HG03378 (cell line): ENCODE data around the gene TCF7L2.

Source experiments
- ATAC-seq: cut with Tn5 transposase; IDR thresholded peaks from one replicate; pipeline ENCODE4 v1.9.1; 2021; ENCODE audit warnings: mild to moderate bottlenecking, moderate library complexity; ENCODE audit not compliant: unreplicated experiment

Gene TCF7L2

GRCh38 chr10:113135025-113135424 is 185.0 kb downstream of the TCF7L2 start:
- no peak for ATAC-seq

- ATAC-seq: no peak
Observed at GRCh38 chr10:113137941-113138685, 188.1 kb downstream of the TCF7L2 start.

DNA sequence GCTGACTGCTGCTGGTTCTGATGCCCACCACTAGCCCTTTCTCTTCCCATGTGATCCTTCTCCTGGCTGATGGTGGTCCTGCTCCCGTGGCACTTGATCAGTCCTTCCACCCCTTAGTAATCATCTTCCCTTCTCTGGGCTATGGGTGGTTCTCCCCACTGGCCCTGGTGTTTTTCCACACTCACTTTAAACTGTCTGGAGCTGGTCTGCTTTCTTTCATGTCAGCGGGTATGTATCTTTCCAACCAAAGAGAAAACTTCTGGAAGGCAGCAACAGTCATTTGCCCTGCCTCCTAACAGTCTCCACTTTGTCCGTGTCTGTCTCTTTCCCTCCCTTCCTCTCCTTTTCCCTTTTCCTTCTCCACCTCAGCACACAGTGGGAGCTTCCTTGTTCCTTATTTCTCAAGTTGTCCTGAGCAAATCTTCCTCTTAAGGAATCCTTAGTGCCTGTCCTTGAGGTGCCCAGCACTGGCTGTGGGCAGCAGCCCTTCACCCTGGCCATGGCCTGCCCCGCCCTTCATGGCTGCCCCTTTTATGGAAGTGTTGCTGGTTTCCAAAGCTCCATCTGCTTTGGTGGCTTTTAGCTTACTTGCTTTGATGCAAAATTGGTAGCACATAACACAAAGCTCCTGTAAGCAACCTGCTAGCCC is 189.0 kb downstream of the TCF7L2 start:
- ATAC-seq: no peak

GRCh38 chr10:113139699-113140098 is 189.7 kb downstream of the TCF7L2 start:
- ATAC-seq: no peak

DNA sequence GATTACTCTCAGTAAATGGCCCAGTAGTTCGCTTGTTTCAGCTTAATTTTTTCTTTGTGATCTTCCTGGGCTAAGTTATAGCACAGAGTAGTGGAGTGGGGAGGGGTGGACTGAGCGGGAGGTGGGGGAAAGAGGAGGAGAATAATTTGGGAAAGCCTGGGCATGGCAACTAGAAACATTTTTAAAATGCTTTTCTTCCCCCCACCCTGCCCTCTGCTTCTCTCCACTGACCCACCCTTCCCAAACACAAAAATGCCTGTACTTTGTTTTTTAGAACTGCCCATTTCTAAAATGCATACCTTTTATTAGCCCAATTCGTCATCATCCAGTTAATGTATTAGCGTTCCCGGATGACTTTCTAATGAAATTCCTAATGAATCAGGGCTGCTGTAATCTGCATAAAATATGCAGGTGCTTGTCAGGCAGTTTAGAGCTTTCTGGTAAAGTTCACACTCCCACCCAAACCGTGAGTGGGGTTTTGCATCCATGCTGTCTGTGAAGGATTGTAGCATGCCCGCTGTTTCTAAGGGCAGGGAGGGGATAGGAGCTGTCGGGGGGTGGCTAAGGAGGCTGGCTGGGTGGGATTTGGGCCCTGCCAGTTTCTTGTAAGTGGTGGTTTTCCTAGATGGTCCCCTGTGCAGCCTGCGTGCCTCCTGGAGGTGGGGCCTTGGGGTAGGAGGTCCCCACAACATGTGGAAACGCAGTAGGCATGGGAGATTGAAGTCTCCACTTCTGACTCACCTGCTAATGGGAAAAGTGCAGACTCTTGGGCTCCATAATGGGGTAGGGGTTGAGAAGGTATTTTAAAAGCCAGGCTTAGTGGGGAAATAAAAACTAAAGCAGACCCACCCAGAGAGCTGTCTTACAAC is 190.3 kb downstream of the TCF7L2 start:
- no peak for ATAC-seq

DNA sequence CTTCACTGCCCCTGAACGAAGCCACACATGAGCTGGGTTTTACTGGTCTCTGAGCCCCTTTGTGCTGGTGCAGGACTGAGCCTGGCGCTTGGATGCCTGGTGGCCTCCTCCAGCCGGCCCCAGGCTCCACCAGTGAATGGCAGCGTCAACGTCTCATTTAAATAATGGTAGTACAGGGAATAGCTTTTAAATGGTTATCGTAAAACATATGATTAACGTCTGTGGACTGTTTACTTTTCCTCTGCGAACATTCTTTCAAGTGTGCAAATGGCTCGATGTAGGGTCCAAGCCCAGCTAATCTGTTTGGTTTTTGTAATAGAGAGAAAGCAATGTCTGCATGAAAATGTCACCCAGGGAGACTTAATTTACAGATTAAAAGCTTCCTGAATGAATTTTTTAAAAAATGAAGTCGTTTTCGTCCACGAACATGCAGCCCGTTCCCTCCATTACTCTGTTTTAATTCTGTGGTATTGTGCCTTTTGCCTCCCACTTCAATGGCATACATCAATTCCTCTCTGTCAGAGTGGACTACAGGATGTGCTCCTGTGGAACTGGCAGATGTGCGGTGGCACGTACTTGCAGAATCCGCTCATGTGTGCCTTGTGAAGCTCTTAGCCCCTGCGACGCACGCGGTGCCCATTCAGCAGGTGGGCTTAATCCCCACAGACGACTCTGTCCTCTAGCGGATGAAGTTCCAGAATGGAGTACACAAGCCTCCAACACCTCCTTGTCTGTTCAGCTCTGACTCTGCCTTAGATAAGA is 192.7 kb downstream of the TCF7L2 start:
- no peak for ATAC-seq

DNA sequence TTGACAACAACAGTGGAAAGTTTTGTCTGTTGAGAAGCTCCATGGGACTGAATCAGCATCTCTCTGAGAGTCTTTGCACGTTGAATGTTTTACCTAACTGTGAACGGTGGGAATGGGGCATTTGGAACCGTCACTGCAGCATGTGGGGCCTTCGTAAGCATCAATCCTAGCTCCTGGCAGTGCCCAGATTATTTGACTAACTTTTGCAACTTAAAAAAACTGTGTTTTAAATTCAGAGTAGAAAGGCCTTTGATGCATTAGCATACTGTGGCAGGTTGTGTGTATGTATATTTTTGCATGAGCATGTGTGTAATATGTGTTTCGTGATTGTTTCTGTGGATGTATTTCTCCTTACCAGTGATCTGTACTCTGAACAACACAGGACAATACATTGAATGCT is 194.5 kb downstream of the TCF7L2 start:
- ATAC-seq: no peak

- no peak for ATAC-seq
Observed at GRCh38 chr10:113148071-113148825, 198.2 kb downstream of the TCF7L2 start.

GRCh38 chr10:113148901-113149300 is 198.9 kb downstream of the TCF7L2 start:
- ATAC-seq: no peak

GRCh38 chr10:113149626-113150025 is 199.6 kb downstream of the TCF7L2 start:
- ATAC-seq: no peak

GRCh38 chr10:113151190-113151666 is 201.2 kb downstream of the TCF7L2 start:
- no peak for ATAC-seq

- no peak for ATAC-seq
Observed at GRCh38 chr10:113153493-113154102, 203.6 kb downstream of the TCF7L2 start.

GRCh38 chr10:113157441-113157840 is 207.4 kb downstream of the TCF7L2 start:
- no peak for ATAC-seq

DNA sequence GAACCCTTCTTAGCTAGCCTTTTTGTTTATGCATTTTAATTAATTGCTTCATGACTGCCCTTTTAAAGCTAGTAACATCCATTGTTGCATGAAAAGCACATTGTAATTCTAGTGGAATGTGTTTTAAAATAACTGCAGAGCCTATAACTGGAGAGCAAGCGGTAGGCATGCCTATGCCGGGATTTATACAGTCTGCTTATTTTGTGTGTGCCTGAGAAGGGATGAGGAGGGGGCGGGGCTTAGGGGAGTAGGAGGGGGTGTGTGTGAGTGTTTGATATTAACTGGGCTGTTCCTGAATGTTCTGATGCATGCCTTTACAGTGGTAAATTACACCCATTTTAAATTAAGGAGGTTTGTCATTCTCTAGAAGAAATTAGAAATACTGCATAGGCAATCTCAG is 208.1 kb downstream of the TCF7L2 start:
- no peak for ATAC-seq

- no peak for ATAC-seq
Observed at GRCh38 chr10:113159563-113159962, 209.5 kb downstream of the TCF7L2 start.

DNA sequence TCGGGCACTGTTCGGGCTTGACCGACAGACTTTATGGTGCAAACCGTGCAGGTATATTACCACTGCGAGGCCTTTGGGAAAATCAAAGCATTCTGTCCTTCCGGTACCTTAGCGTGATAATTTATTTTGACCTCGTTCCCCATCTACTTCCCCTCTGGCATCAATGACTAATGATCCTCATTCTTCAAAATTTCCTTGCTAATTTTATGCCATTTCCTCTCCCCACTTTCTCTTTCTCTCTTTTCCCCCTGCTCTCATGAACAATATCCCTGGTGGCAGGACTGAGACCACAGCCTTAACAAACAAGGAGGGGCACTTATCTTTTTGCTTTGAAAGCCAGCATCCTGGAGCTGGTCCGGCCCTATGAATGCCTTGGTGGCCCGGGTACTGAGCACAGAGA is 210.6 kb downstream of the TCF7L2 start:
- ATAC-seq: no peak

DNA sequence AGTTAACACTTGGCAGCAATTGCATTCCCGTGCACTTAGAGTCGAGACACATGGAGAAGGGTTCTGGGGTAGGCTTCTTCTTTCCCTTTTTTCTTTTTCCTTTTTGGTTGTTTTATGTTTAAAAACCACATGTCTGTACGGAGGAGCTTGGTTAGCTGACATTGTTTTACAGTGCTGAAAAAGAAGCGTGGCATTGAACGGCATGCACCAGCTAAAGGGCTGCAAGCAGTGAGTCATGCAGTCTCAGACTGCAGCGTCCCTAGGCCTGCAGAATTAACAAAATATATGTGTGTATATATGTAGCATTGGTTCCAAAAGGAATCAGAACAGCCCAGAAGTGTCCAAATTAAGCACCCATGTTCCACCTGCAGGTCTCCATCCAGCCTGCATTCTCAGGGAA is 211.0 kb downstream of the TCF7L2 start:
- no peak for ATAC-seq

DNA sequence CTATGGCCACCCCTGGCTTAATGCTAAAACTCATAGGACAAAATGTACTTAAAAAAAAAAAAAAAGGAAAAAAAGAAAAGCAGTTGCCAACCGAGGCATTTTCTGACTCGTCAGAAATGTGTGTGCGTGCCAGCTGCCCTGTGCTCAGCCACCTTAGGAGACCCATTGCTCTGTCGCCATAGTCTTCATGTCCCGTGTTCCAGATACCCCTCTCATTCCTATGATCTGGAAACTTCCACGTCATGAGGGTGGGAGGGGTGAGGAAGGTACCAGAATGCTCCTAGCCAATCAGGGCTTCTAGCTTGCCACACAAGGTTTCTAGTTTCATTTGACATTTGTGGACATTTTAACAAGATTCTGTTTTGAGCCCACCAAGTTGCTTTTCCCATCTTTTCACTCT is 212.9 kb downstream of the TCF7L2 start:
- no peak for ATAC-seq

DNA sequence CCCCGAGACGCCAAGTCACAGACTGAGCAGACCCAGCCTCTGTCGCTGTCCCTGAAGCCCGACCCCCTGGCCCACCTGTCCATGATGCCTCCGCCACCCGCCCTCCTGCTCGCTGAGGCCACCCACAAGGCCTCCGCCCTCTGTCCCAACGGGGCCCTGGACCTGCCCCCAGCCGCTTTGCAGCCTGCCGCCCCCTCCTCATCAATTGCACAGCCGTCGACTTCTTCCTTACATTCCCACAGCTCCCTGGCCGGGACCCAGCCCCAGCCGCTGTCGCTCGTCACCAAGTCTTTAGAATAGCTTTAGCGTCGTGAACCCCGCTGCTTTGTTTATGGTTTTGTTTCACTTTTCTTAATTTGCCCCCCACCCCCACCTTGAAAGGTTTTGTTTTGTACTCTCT is 215.6 kb downstream of the TCF7L2 start:
- no peak for ATAC-seq

GRCh38 chr10:113167702-113168101 is 217.7 kb downstream of the TCF7L2 start:
- ATAC-seq: no peak
